DMS79 (cell line): Measurements from ENCODE around the gene TBX18.

ENCODE experiments used
- DNase-seq: peaks from one replicate; lab custom pipeline; 2025; lab: John Stamatoyannopoulos, UW

TBX18 gene

GRCh38 chr6:84772428-84773132 is 8.2 kb upstream of the TBX18 start:
- no peak for DNase-seq

DNA sequence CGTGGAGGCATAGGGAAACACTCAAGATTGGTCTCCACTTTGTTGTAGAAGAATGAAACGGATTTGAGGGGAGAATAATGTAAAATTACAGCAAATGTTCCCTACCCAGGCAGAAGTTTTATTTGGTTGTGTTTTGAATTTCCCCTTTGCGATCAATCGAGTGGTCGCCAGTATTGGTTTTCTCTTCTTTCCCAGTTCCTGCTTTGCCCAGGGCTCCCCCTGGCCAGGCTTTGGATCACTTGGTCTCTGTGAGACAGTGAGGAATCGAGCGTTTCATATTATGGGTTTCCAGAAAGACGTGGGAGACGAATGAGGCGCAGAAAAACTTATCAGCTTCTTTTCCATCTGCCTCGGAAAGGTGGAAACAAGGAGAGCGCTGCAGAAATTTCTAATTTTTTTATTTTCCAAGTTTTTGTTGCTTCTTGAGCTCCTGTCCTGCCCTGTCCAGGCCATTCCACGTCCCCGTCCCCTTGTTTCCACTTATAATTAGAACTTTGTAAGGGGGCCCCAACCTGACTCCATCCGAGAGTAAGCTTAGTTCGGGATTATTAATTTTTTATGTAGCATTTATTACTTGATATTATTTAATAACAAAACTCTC is 7.5 kb upstream of the TBX18 start:
- no peak for DNase-seq

DNA sequence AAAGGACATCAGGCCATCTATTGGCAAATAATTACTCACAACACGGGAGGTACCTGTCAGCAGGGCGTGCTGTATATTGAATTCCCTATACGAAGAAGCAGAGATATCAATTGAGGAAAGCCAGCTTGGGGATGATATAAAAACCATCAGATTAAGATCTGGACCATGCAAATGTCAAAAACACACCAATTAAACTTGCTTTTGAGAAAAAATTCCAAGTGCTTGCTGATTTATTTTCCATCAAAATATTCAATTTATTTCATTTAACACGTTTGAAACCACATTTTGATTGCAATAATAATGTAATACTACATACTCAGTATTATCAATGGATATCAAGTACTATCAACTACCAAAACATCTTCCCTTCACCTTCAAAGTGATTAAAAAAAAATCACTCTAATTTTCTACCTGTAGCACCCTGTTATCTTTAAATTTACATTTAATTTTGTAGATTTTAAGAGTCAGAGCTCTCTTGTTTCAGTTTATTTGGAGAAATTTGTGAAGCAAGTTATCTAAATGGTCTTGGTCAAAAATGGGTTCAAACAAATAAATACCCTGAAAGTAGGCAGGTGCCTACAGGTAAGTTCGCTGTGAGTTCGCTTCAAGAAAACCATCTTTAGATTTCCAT is 6.8 kb upstream of the TBX18 start:
- DNase-seq = no peak

DNA sequence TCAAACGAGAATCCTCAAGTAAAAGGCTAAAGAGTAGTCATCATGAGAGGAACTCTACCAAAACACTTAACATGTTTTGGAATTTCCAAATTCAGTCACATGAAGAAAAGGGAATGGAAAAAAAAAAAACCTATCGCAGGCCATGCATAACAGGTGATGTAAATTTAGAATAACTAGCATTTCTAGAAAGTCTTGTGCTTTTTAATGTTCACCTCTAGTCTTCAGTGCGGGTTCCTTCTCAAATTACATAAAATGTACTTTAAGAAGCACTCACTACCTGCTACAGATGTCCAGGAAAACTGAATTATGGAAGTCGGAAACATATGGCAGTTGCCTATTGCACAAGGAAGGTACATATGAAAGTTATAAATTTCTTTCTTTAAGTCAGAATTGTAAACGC is 6.1 kb upstream of the TBX18 start:
- no peak for DNase-seq

DNA sequence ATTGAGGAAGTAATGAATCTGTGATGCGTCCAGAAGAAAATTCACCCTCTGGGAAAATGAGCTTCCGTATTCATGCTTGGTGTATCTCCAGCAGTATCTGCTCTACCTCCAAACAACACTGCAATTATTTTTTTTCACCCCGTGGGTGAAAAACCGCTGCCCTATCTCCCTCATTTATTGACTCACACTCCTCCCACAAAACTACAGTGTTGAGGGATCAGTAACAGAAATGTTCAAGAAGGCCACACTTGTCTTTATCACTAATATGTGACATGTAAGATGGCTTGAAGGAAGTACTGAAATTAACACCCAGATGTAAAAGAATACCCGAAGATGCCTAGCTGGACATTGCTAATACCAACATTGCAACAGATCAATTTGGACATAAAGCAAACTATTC is 4.9 kb upstream of the TBX18 start:
- DNase-seq = no peak

DNA sequence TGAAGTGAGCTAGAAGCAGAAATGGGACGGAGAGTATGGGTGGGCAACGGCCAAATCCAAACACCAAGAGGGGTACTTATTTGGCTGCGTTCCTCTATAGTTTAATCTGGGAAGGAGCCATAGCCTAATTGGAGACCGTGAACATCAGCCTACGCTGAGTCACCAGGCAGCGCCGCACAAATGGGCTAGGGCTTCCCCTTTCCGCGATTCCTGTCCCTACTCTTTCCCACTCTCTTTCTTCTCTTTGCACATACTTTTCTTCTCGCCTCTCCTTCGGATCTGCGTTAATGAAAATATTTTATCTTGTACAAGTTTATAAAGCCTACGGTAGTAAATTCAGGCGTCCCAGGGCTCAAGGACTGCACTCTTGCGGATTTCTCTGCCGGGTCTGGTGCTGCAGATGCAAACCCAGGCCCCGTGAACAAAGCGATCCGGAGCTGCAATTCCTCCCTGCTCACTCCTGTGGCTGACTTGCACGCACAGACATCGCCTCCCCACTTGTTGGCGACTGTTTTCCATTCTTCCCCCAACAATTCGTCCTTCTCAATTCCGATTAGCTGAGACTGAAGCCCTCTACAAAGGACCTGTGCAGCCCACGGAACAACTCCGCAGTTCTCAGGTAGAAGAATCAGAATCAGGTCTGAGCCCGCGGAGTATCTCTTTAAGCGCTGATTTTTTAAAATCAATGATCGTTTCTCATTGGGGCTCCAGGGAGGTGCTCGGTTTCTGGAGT is 4.2 kb upstream of the TBX18 start:
- DNase-seq = no peak

GRCh38 chr6:84767526-84768201 is 3.3 kb upstream of the TBX18 start:
- DNase-seq = no peak

DNA sequence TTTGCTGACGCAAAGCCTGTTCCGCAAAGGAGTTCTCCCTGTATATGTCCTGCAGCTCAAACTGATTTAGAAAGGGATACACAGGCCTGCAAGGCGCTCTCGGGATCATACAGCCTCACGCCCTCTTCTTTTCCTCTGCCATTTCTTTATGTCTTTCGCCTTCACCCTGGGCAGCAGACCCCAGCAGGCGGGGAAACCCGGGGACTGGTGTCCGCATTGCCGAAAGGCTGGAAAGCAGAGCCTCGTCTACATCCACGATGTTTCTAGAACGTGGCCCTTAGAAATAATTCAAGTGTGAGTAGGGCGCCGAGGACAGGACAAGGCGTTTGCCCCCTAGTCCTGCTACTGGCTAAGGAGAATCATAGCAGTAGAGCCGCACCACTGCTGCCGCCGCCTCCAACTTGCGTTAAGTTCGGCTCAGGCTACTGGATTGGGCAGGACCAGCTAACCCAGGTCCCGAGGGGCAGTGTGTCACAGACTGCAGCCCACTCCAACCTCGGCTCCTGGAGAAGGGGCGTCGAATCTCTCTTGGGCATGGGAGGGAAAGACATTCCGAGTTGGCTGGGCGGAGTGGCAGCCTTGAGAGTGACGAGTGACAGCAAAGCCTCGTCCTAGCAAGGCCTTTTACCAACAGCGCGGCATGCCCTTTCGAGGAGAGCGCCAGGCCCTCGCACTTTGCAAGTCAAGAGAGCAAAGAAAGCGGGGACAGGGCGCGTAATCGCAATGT is 2.6 kb upstream of the TBX18 start:
- no peak for DNase-seq

- no peak for DNase-seq
Measured at GRCh38 chr6:84766118-84766798, 1.9 kb upstream of the TBX18 start.

DNA sequence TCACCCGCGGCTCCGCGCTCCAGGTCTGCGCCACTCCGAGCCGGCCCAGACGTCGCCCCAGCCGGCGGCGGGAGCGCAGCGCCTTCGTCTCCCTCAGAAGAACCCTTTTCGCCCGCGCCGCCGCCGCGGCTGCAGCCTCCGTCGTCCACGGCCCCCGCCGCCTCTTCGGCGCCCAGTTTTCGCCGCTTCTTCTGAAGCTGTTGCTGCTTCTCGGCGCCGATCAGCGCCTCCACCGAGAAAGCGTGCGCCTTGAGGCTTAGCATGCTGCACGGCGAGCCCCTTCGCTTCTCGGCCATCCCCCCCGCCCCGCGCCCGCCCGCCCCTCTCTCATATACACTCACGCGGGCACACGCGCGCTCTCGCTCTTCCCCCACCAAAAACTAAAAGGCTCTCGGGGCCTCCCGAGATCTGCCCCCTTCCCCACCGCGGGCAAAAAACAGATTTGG is 489 bp downstream of the TBX18 start:
- DNase-seq = no peak

DNA sequence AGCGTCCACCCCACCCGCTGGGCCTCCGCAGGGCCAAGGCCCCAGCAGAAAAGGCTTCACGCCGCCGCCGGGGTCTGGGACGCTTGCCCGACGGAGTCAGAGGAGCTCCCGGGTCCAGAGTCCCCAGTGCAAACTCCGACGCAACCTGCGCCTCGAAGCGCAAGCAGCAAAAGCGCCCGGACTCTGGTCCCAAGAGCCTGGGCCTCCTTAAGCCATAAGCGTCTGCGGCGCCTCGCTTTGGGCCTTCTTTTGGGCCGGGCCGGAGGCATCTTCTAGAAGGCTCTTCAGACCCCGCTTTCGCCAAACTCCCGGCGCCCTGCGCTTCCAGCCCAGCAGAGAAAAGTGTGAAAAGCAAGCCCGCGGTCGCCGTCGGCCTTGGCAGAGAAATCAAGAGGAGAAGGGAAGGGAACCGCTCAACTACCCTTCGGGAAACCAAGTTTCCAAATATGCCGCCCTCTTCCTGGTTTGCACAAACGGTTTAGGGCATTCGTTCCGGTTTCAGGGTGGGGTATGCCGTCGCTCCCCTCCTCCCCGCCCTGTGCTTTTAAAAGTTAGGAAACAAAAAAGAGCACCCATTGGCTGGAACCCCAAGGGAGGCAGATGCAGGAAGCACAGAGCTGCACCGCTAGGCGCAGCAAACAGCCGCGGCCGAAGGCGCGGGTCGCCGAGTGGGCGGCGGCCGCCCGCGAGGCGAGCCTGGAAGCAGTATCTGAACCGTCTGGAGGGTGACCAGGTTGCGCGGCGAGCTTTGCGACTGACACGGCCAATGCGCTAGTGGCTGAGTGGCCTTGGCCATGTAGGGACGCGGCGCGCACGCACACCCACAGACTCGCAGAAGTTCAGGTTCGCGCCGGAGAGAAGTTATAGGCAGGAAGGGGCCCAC is 1.2 kb downstream of the TBX18 start:
- DNase-seq = no peak

DNA sequence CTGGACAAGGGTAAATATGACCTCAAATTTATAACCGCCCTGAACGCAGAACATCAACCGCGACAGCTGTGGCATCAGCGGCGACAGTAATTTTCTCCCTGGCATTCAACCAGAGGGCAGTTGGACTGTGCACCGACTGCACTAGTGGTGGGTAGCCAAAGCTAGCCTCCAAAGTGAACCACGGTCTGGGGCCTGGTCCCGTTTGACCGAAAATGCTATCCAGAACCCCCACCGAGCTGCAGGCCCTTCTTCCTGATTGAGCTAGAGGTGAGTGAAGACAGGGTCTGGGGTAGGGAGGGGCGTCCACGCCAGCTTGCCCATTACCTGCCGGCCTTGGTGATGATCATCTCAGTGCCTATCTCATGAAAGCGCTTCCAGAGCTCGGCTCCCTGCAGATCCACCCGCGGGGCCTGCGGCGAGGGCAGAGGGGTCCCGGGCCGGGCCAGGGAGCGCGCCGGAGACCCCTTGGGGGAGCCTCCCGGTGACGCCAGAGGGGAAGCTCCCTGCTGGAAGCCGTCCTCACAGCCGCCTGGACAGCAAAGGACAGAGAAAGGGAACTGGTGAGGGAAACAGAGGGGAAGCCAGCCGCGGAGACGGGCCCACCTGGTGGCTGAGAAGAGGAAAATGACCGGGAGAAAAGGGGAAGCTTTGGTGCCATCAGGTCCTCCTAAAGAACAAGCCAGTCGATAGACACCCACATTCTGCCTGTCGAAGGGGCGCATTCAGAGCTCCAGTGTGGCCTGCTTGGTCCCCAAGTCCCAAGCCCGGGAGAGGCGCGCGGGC is 2.0 kb downstream of the TBX18 start:
- DNase-seq = no peak

- no peak for DNase-seq
Measured at GRCh38 chr6:84758486-84758885, 5.9 kb downstream of the TBX18 start.

DNA sequence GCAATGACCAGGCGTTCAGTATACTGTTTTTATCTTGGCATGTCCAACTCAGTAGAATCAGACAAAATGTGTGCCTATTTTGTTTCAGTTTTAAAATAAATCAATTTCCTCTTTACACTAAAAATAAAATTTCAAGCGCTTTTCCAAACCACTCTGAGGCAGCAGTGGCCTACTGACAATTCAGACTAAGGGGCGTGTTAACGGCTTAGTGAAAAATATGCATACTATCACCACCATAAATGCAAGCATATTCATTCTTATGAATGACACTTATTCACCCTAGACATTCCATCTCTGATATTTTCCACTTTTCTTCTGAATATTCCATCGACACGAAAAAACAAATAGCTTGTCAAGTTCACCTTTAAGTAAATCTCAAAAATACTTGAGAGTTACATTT is 7.5 kb downstream of the TBX18 start:
- no peak for DNase-seq

- DNase-seq = no peak
Measured at GRCh38 chr6:84756466-84756865, 7.9 kb downstream of the TBX18 start.

DNA sequence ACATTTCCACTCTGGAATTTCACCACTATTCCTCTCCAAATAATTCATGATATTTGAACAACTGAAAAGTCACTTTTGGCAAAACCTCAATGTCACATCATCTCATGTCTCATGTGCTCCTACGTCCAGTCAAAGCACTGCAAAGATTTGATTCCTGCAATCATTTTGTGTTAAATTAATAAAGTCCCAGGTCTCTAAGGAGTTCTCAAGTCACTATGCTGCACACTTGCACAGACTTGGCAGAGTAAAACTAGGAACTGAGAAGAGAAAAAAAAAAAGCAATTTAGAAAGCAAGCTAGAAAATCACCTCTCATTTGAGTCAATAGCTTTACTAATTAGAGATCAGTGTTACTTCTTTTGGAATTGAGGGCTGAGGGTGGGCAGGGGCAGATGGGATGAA is 11.2 kb downstream of the TBX18 start:
- DNase-seq = no peak

- DNase-seq = no peak
Measured at GRCh38 chr6:84752118-84752850, 12.1 kb downstream of the TBX18 start.

GRCh38 chr6:84749181-84749580 is 15.2 kb downstream of the TBX18 start:
- no peak for DNase-seq
